Spleen (tissue), 13 donors: ENCODE measurements around the gene STRBP. TPM values are rescaled to one million over a fixed set of nuclear protein-coding genes. Genes with fewer than 3 reads are reported as not detected.

Source experiments
- DNase-seq: peaks from one replicate; pipeline ENCODE4 v3.0.0-alpha.2; 2020
- H3K27ac ChIP-seq, 8 donors: fragments of 200-600 bp; sonication (generic) in 7 of 8; 1 replicate in 4 of 8; 2 replicates in 4 of 8; pipeline versions ENCODE4 v1.5.0 to v1.8.0; 2016 to 2021; ENCODE audit warnings: inconsistent platforms in 4 of 8, mild to moderate bottlenecking in 4 of 8, moderate library complexity in 1 of 8
- H3K27me3 ChIP-seq, 7 donors: fragments of 200-600 bp; sonication (generic) in 6 of 7; replicated peaks in 1 of 7; 1 replicate in 4 of 7; 2 replicates in 3 of 7; pipeline versions ENCODE4 v1.5.0 to v1.8.0; 2016 to 2021; ENCODE audit warnings: inconsistent platforms in 3 of 7, mild to moderate bottlenecking in 1 of 7
- H3K36me3 ChIP-seq, 6 donors: fragments of 200-600 bp; sonication (generic) in 5 of 6; 1 replicate in 4 of 6; 2 replicates in 2 of 6; pipeline versions ENCODE4 v1.5.0 to v1.8.0; 2016 to 2021; ENCODE audit warnings: inconsistent platforms in 2 of 6
- H3K4me1 ChIP-seq, 6 donors: fragments of 200-600 bp; sonication (generic) in 5 of 6; 1 replicate in 3 of 6; 2 replicates in 3 of 6; pipeline versions ENCODE4 v1.5.0 to v1.8.0; 2016 to 2021; ENCODE audit warnings: inconsistent platforms in 3 of 6
- H3K4me3 ChIP-seq, 8 donors: fragments of 200-600 bp; sonication (generic) in 7 of 8; 1 replicate in 4 of 8; 2 replicates in 4 of 8; pipeline versions ENCODE4 v1.5.0 to v1.8.0; 2016 to 2021; ENCODE audit warnings: inconsistent platforms in 4 of 8, mild to moderate bottlenecking in 4 of 8, moderate library complexity in 2 of 8
- H3K9me3 ChIP-seq, 8 donors: fragments of 200-600 bp; sonication (generic) in 7 of 8; 1 replicate in 4 of 8; 2 replicates in 4 of 8; pipeline versions ENCODE4 v1.5.0 to v1.8.0; 2016 to 2021; ENCODE audit warnings: inconsistent platforms in 4 of 8
- CTCF ChIP-seq, 11 experiments: fragments of 200-600 bp in 7 of 11; fragments of 450-650 bp in 4 of 11; sonication (generic) in 4 of 11; IDR thresholded peaks in 8 of 11; conservative IDR thresholded peaks in 3 of 11; 1 replicate in 7 of 11; 2 replicates in 4 of 11; pipeline versions ENCODE4 v1.4.0 to v1.8.0; 2016 to 2021; ENCODE audit warnings: antibody characterized with exemption in 11 of 11, inconsistent platforms in 4 of 11, mild to moderate bottlenecking in 1 of 11
- POLR2A ChIP-seq, 3 donors: fragments of 450-650 bp; IDR thresholded peaks; one replicate each; pipeline ENCODE4 v1.5.1; 2017; ENCODE audit warnings: antibody characterized with exemption in 3 of 3, mild to moderate bottlenecking in 1 of 3
- POLR2AphosphoS5 ChIP-seq, 3 donors: sonication (generic); formaldehyde crosslinking; IDR thresholded peaks; one replicate each; pipeline ENCODE4 v1.5.1; 2017; ENCODE audit warnings: antibody characterized with exemption in 3 of 3
- WGBS, 5 donors: extraction: QIAGEN DNeasy Blood & Tissue Kit in 3 of 5; methylation state at CpG; one replicate each; pipeline versions ENCODE4 v1.1.5 to v1.1.7; 2013 to 2018; 5-methylcytosine and 5-hydroxymethylcytosine counted together
- intact Hi-C: fragments of 100-400 bp; cut with DNase I; formaldehyde crosslinking; loops from one replicate; pipeline ENCODE4 v1.15.0; 2023; ENCODE audit warnings: low total_unique reads
- long read RNA-seq, 2 donors: transcript quantifications; one replicate each; lab custom pipeline, GENCODE V29; 2026
- polyA plus RNA-seq, 3 donors: library from polyadenylated mRNA; stranded (reverse); fragments of 200-250 nt; gene quantifications; one replicate each; pipeline ENCODE4 v1.2.1, GENCODE V29; 2013
- total RNA-seq, 7 donors: library from RNA; depleted of rRNA in 3 of 7; stranded (reverse); fragments of >200 nt in 3 of 7; fragmentation: NEBNext Ultra II Directional in 4 of 7; extraction: Animal tissue kit (Norgen Biotek cat#: 25700) in 4 of 7; gene quantifications; one replicate each; pipeline versions ENCODE4 v1.1.0 to v1.2.1, GENCODE V29; 2016 to 2021
- donor health status: healthy with polysubstance abuse.
- donor health status: DM: no; HTN: no; CAD: no; lungs with moderate emphysema.
- donor health status: DM: no; HTN: no; CAD: no.
- donor health status: Bipolar disorder and iron deficiency.
- donor health status: healthy.
- donor health status: DM: no; HTN: no; CAD: no.
- donor health status: DM: yes; HTN: yes; CAD: no.

Gene STRBP
- total RNA-seq (10 to 100 TPM; 23.8 to 48.4 (median 36.8) TPM), polyA plus RNA-seq (10 to 100 TPM; 30.9 to 57.1 (median 36.5) TPM)
- long read RNA-seq, donor 1, result 0 reads
- long read RNA-seq, donor 2, result 0 reads

DNA sequence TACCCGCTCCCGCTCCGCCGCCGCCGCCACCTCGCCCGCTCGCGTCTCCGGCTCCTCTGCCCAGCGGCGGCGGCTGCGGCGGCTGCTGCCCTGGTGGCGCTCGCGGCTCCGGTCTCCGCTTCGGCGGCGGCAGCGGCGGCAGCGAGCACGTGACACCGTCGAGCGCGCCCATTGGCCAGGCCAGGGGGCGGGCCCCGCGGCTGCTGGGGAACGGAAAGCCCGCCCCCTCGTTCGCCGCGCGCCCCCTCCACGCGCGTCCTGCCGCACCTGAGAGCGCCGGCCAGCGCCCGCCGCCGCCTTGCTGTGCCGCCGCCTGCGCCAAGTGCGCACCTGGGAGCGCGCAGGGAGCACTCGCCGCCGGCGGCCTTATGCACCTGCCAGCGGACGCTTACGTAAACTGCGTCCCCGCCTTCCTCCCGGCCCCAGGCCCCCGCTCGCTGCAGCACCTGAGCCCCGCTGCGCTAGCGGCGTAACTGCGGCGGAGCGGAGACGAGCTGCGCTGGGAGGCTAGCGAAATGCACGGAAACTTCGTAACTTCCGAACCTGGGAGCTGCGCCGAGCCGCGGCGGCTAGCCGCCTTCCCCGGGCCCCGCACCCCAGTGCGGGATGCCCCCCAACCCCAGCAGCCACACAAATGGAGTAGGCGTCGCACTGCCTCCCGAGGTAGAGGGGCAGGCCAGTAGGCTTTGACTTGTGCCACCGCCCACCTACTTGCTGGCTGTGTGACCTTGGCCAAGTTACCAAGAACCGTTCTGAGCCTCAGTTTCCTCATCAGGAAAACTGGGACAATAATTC, at the start of gene STRBP:
TSS of gene STRBP (minus strand) at position 122 of the 795 bp plus-strand sequence. CDS start 84,452 bp downstream, outside the sequence.
- WGBS, 5 donors, result 0 to 1% (median 1%) methylated on average over 17 to 97 of the region's 97 CpGs
- no peaks in the 10 kb centered on the region for H3K27me3 ChIP-seq
- no peaks in the 10 kb centered on the region for H3K36me3 ChIP-seq
- TF ChIP-seq CTCF (IDR thresholded peaks at IDR 0.05 in 8 of 11, conservative IDR thresholded peaks at IDR 0.05 in 3 of 11) (no peak), POLR2A (IDR thresholded peaks at IDR 0.05) (no peak), POLR2AphosphoS5 (IDR thresholded peaks at IDR 0.05) (peak; percentile 66 to 84 (median 66))
- no peaks in the 10 kb centered on the region for H3K9me3 ChIP-seq
- H3K27ac ChIP-seq, result peak within 1 kb of the TSS in 7 of 8 donors; percentile 73 to 87 (median 84)
- intact Hi-C loops, result no loop called here
- H3K4me1 ChIP-seq, result peaks cover 0 to 53% (median 29%) of the 10 kb centered on the region in 6 donors
- peak within 1 kb of the TSS; percentile 79 to 93 (median 86) for H3K4me3 ChIP-seq
- peak; percentile 98 for DNase-seq

- Histone ChIP-seq H3K4me1 (peaks cover 0 to 32% (median 8%) of the 10 kb centered on the region in 6 donors), H3K4me3 (no peak overlapping the region), H3K36me3 (no peaks in the 10 kb centered on the region), H3K27me3 (no peaks in the 10 kb centered on the region), H3K9me3 (no peaks in the 10 kb centered on the region), H3K27ac (no peak overlapping the region)
- no peak for TF ChIP-seq CTCF (IDR thresholded peaks at IDR 0.05 in 8 of 11, conservative IDR thresholded peaks at IDR 0.05 in 3 of 11)
- no peak for TF ChIP-seq POLR2AphosphoS5 (IDR thresholded peaks at IDR 0.05)
- TF ChIP-seq POLR2A (IDR thresholded peaks at IDR 0.05), result no peak
- intact Hi-C loops, result no loop called here
- 50 to 63% (median 59%) methylated on average over 7 of the region's 7 CpGs for WGBS, 5 donors
- DNase-seq, result peak; percentile 33
These were observed 47.8 kb upstream of the STRBP start for GRCh38 chr9:123316053-123316718.

- intact Hi-C loops, result no loop called here
- no peaks in the 10 kb centered on the region for H3K9me3 ChIP-seq
- H3K4me3 ChIP-seq, result no peak overlapping the region
- peak; percentile 12 for DNase-seq
- no peaks in the 10 kb centered on the region for H3K36me3 ChIP-seq
- H3K27me3 ChIP-seq, result no peaks in the 10 kb centered on the region
- no peak for TF ChIP-seq POLR2A (IDR thresholded peaks at IDR 0.05)
- no peak for TF ChIP-seq CTCF (IDR thresholded peaks at IDR 0.05 in 8 of 11, conservative IDR thresholded peaks at IDR 0.05 in 3 of 11)
- H3K27ac ChIP-seq, result no peak overlapping the region
- peaks cover 0 to 29% (median 8%) of the 10 kb centered on the region in 6 donors for H3K4me1 ChIP-seq
- 67 to 80% (median 71%) methylated on average over 2 of the region's 2 CpGs for WGBS, 5 donors
These were observed 47.2 kb upstream of the STRBP start for GRCh38 chr9:123315635-123316034.

DNA sequence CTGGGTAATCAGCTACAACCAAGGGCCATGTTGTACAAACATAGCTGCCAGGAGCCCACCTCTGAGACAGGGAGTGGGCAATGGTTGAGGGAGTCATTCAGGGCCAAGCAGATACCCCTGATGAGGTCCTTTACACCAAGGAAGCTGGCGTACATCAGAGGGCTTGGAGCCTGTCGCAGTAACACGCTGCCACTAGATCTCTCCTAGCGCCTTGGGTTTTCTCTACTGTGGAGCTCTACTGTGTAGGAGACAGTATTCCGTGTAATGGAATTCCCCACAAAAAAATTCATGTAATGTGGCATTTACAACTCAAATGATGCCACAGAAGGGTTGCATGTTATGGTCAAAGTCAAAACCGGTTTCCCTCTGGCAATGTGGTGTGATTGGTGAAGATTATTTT, 46.2 kb upstream of the STRBP start:
- DNase-seq, result peak; percentile 27
- Histone ChIP-seq H3K4me1 (peaks cover 0 to 29% (median 8%) of the 10 kb centered on the region in 6 donors), H3K9me3 (no peaks in the 10 kb centered on the region), H3K4me3 (no peak overlapping the region), H3K36me3 (no peaks in the 10 kb centered on the region), H3K27me3 (no peaks in the 10 kb centered on the region), H3K27ac (no peak overlapping the region)
- intact Hi-C loops, result no loop called here
- WGBS, 5 donors, result 90 to 98% (median 95%) methylated on average over 6 of the region's 6 CpGs
- TF ChIP-seq POLR2AphosphoS5 (IDR thresholded peaks at IDR 0.05) (no peak), CTCF (IDR thresholded peaks at IDR 0.05 in 8 of 11, conservative IDR thresholded peaks at IDR 0.05 in 3 of 11) (no peak), POLR2A (IDR thresholded peaks at IDR 0.05) (no peak)
